Coronary artery (tissue), 2 donors: ENCODE data around the gene KBTBD3.

ENCODE experiments used
- DNase-seq: peaks from one replicate; pipeline ENCODE4 v3.0.0-alpha.2; 2017; ENCODE audit warnings: low spot score
- H3K27ac ChIP-seq, 2 donors: fragments of 200-600 bp; sonication (generic); one replicate each; pipeline ENCODE4 v1.5.1; 2016 to 2019
- H3K4me3 ChIP-seq: fragments of 200-600 bp; sonication (generic); 2 replicates; pipeline ENCODE4 v1.5.1; 2016; ENCODE audit warnings: mild to moderate bottlenecking, moderate library complexity
- TF ChIP-seq, protein P1 (sequence below): fragments of 200-600 bp; sonication (generic); IDR thresholded peaks from one replicate; pipeline ENCODE4 v1.5.1; 2019; ENCODE audit warnings: antibody characterized with exemption

The KBTBD3 gene

DNA sequence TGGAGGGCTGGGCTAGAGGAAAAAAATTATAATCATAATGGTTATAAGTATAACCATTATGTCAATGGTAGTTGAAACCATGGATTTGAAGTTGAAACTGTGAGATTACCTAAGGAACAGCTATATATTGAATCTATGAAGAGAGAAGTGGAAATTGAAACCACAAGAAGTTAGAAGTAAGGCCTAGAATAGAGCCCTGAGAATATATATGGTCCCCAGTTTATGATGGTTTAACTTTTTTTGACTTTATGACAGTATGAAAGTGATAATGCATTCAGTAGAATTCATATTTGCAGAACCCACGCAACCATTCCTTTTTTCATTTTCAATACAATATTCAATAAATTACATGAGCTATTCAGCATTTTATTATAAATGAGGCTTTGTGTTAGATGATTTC is 15.3 kb upstream of the KBTBD3 start:
- no peak for DNase-seq
- no peak overlapping the region for H3K27ac ChIP-seq
- TF ChIP-seq, protein P1, sequence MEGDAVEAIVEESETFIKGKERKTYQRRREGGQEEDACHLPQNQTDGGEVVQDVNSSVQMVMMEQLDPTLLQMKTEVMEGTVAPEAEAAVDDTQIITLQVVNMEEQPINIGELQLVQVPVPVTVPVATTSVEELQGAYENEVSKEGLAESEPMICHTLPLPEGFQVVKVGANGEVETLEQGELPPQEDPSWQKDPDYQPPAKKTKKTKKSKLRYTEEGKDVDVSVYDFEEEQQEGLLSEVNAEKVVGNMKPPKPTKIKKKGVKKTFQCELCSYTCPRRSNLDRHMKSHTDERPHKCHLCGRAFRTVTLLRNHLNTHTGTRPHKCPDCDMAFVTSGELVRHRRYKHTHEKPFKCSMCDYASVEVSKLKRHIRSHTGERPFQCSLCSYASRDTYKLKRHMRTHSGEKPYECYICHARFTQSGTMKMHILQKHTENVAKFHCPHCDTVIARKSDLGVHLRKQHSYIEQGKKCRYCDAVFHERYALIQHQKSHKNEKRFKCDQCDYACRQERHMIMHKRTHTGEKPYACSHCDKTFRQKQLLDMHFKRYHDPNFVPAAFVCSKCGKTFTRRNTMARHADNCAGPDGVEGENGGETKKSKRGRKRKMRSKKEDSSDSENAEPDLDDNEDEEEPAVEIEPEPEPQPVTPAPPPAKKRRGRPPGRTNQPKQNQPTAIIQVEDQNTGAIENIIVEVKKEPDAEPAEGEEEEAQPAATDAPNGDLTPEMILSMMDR: no peak
- H3K4me3 ChIP-seq: no peak overlapping the region

- TF ChIP-seq, protein P1: no peak
- no peak overlapping the region for H3K27ac ChIP-seq
- H3K4me3 ChIP-seq: no peak overlapping the region
- DNase-seq: no peak
Measured at GRCh38 chr11:106091480-106092123, 14.5 kb upstream of the KBTBD3 start.

DNA sequence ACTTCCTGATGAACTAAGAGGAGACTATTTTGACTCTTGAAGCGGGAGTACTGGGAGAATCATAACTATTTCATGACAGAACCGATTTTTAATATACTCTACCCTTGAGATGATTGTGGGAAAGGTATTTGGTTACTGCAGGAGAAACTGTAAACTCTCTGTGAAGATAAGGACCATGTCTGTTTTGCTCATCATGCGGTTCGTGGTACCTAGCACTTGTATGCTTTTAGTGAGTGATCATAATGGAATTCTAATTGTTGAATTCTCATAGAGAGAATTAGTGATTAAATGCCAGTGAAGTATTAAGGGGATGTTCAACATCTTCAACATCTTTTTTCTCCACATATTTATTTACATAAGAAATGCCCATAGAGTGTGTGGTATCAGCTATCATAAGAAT is 11.7 kb upstream of the KBTBD3 start:
- TF ChIP-seq, protein P1: no peak
- DNase-seq: no peak
- Histone ChIP-seq H3K4me3 (no peak overlapping the region), H3K27ac (no peak overlapping the region)

GRCh38 chr11:106087815-106088435 is 10.8 kb upstream of the KBTBD3 start:
- no peak for DNase-seq

DNA sequence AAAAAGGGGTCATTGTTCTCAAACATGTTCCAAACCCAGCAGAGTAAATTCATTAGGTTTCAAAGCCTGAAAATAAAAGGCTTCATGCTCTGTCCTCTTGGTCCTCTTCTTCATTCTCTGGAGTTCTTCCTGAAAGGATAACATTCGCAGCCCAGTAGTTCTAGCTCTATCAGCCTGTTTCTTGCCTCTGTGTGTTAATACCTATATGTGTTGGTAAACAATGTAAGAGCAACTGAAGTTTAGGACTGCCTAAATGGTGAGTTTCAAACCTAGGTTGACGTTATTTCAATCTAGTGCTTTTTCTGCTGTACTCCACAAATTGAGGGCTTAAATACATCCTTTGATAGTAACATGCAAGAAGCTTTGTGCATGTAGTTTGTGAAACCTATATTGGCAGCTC is 9.7 kb upstream of the KBTBD3 start:
- TF ChIP-seq, protein P1: no peak

More at GRCh38 chr11:106087815-106088435, 10.8 kb upstream of the KBTBD3 start:
- H3K27ac ChIP-seq: peak overlapping the region in 1 of 2 donors; percentile 17
- H3K4me3 ChIP-seq: peak overlapping the region; percentile 14
- TF ChIP-seq, protein P1: peak; percentile 82

DNA sequence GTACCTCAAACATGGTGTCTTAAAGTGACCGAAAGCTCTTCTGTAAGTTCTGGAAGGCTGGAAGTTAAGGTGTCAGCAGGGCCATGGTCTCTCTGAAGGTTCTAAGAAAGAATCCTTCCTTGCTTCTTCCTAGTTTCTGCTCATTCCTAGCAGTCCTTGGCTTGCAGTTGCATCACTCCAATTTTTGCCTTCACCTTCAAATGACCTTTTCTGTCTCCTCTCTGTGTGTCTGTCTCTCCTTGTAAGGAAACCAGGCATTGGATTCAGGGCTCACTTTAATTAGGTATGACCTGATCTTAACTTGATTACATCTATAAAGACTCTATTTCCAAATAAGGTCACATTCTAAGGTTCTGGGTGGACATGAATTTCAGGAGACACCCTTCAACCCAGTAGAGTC is 9.0 kb upstream of the KBTBD3 start:
- no peak overlapping the region for H3K4me3 ChIP-seq
- no peak for DNase-seq
- TF ChIP-seq, protein P1: no peak
- peak overlapping the region in 1 of 2 donors; percentile 27 for H3K27ac ChIP-seq

More for the DNA sequence above, 9.7 kb upstream of the KBTBD3 start:
- peak overlapping the region; percentile 14 for H3K4me3 ChIP-seq
- DNase-seq: no peak
- H3K27ac ChIP-seq: peak overlapping the region in 1 of 2 donors; percentile 27

DNA sequence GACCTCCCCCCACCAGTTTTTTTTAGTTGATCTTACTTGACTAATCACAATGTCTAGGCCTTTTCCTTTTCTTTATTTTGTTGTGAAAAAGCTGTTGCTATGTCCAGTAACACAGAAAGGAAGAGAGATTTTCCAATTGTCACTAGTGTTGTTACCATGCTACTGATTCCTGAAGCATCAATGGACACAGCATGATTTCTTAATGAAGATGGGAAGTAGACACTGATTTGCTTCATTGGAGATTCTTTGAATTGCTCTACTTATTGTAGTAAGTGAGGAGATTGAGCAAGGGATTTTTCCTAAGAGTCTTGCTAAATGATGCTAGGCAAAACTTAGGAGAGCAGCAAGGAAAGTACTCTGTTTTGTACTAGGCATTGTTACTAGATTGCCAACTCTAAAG is 4.9 kb upstream of the KBTBD3 start:
- H3K27ac ChIP-seq: no peak overlapping the region
- DNase-seq: no peak
- H3K4me3 ChIP-seq: no peak overlapping the region
- TF ChIP-seq, protein P1: no peak
